HepG2 (cell line): ENCODE measurements around the gene ADGRG6. TPM values are rescaled to one million over a fixed set of nuclear protein-coding genes. Genes with fewer than 3 reads are reported as not detected.

ENCODE experiments used
- ARNT ChIP-seq: fragments of 450-650 bp; IDR thresholded peaks from 2 replicates; pipeline ENCODE4 v1.6.1; 2017
- CBX1 ChIP-seq: IDR thresholded peaks from one replicate; pipeline ENCODE4 v1.6.1; 2016; ENCODE audit warnings: antibody characterized with exemption, low read depth
- DR1 ChIP-seq: sonication (generic); formaldehyde crosslinking; IDR thresholded peaks from 2 replicates; pipeline ENCODE4 v1.8.0; 2021; ENCODE audit warnings: mild to moderate bottlenecking, missing genetic modification reagents, inconsistent platforms
- NAIF1 ChIP-seq: sonication (generic); formaldehyde crosslinking; IDR thresholded peaks from 2 replicates; pipeline ENCODE4 v1.5.0; 2020; ENCODE audit warnings: mild to moderate bottlenecking, missing genetic modification reagents, borderline replicate concordance
- NR2F6 ChIP-seq, 2 experiments: IDR thresholded peaks; 2 replicates each; pipeline ENCODE4 v1.6.1; 2016; ENCODE audit warnings: antibody characterized with exemption in 1 of 2, mild to moderate bottlenecking in 1 of 2
- RARA ChIP-seq: IDR thresholded peaks from 2 replicates; pipeline ENCODE4 v1.6.1; 2016; ENCODE audit warnings: missing genetic modification reagents, missing compliant biosample characterization
- ZNF101 ChIP-seq: sonication (generic); formaldehyde crosslinking; IDR thresholded peaks from 2 replicates; pipeline ENCODE4 v1.4.0; 2020; ENCODE audit warnings: mild to moderate bottlenecking, low read depth, missing genetic modification reagents, borderline replicate concordance
- ZNF256 ChIP-seq: sonication (generic); formaldehyde crosslinking; conservative IDR thresholded peaks from 2 replicates; pipeline ENCODE4 v1.4.0; 2020; ENCODE audit warnings: missing genetic modification reagents
- ZNF263 ChIP-seq: sonication (generic); formaldehyde crosslinking; IDR thresholded peaks from 2 replicates; pipeline ENCODE4 v1.4.0; 2020; ENCODE audit warnings: missing genetic modification reagents
- ZNF367 ChIP-seq: sonication (generic); formaldehyde crosslinking; IDR thresholded peaks from 2 replicates; pipeline ENCODE4 v1.4.0; 2020; ENCODE audit warnings: missing genetic modification reagents, borderline replicate concordance
- ZNF567 ChIP-seq: sonication (generic); formaldehyde crosslinking; IDR thresholded peaks from 2 replicates; pipeline ENCODE4 v1.8.1; 2023; ENCODE audit warnings: mild to moderate bottlenecking, missing genetic modification reagents, borderline replicate concordance
- ZNF660 ChIP-seq: sonication (generic); formaldehyde crosslinking; IDR thresholded peaks from 2 replicates; pipeline ENCODE4 v1.5.1; 2020; ENCODE audit warnings: mild to moderate bottlenecking, low read depth, missing genetic modification reagents, borderline replicate concordance
- ZZZ3 ChIP-seq: sonication (generic); formaldehyde crosslinking; IDR thresholded peaks from 2 replicates; pipeline ENCODE4 v1.4.0; 2020; ENCODE audit warnings: missing genetic modification reagents, mild to moderate bottlenecking, borderline replicate concordance
- polyA plus RNA-seq, 8 experiments: library from polyadenylated mRNA; depleted of rRNA in 3 of 8; stranded (reverse) in 7 of 8; unstranded in 1 of 8; fragments of >200 nt; fragmentation: Illumina TruSeq in 4 of 8; extraction: Trizol in 4 of 8; gene quantifications; 2 replicates each; pipeline versions ENCODE4 v1.2.1 to v1.2.3, GENCODE V29; 2011 to 2016; ENCODE audit warnings: low read depth in 4 of 8, missing spikeins in 1 of 8, mixed read lengths in 1 of 8; ENCODE audit not compliant: insufficient read depth in 1 of 8
- total RNA-seq, 5 experiments: library from RNA; depleted of rRNA; stranded (reverse); fragments of >200 nt; fragmentation: Illumina TruSeq; extraction: Trizol; gene quantifications; 2 replicates each; pipeline ENCODE4 v1.2.3, GENCODE V29; 2016; ENCODE audit warnings: low read depth in 1 of 5
- TF ChIP-seq, protein P1 (sequence below): sonication (generic); formaldehyde crosslinking; IDR thresholded peaks from 2 replicates; pipeline ENCODE4 v1.9.0; 2021; ENCODE audit warnings: missing genetic modification reagents, mild to moderate bottlenecking, borderline replicate concordance
- TF ChIP-seq, protein P2 (sequence below), 2 experiments: sonication (generic) in 1 of 2; formaldehyde crosslinking in 1 of 2; IDR thresholded peaks; 2 replicates each; pipeline versions ENCODE4 v1.5.1 to v1.6.1; 2011 to 2020; ENCODE audit warnings: borderline replicate concordance in 1 of 2, low read depth in 1 of 2, low read length in 1 of 2, mild to moderate bottlenecking in 1 of 2, missing genetic modification reagents in 1 of 2, moderate library complexity in 1 of 2
- TF ChIP-seq, protein P3 (sequence below): sonication (generic); formaldehyde crosslinking; IDR thresholded peaks from 2 replicates; pipeline ENCODE4 v1.4.0; 2020; ENCODE audit warnings: missing genetic modification reagents
- TF ChIP-seq, protein P4 (sequence below): sonication (generic); formaldehyde crosslinking; IDR thresholded peaks from 2 replicates; pipeline ENCODE4 v1.4.0; 2020; ENCODE audit warnings: mild to moderate bottlenecking, missing genetic modification reagents
- TF ChIP-seq, protein P5 (sequence below): sonication (generic); formaldehyde crosslinking; IDR thresholded peaks from 2 replicates; pipeline ENCODE4 v1.8.0; 2022; ENCODE audit warnings: missing genetic modification reagents, mild to moderate bottlenecking, borderline replicate concordance
- TF ChIP-seq, protein P6 (sequence below): sonication (generic); formaldehyde crosslinking; IDR thresholded peaks from 2 replicates; pipeline ENCODE4 v1.5.0; 2020; ENCODE audit warnings: missing genetic modification reagents

The ADGRG6 gene
- total and polyA plus RNA-seq, 2 of the 13 experiments (the other 11 are each of a cell fraction or from before 2014, with no cell fraction given): 129 to 249 TPM

DNA sequence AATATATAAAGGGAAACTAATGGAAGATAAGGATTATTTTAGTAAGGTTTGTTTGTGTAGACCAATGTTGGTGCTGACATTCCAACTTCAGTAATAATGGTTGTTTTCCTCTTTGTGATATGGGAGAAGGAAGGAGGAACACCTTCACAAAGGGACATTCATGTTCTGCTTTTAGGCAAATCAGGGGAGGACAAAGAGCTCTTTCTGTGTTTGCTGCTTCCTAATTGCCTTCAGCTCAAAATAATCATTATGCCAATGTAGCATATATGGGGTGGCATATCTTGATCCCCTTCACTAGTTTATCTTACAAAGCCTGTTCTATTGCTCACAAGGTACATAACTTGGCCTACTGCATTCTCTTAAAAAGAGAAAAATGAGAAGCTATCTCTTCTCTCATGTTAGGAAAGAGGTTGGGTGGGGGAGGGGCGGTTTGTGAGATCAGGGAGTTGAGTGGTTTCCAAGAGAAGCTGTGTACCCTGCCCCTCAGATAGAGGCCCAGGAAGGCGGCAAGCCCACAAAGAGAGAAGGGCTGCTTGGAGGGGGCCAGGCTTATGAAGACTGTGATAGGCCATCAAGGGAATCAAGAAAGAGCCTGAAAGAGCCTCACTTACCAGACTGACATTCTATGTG lies 4.7 kb upstream of the ADGRG6 start (continued):
- TF ChIP-seq ZNF263 (CRISPR knock-in tag) (no peak), ZNF660 (CRISPR knock-in tag) (no peak), ZNF567 (CRISPR knock-in tag) (no peak), NAIF1 (CRISPR knock-in tag) (peak; percentile 47; the same call in 1 of the 2 replicates), CBX1 (peak; percentile 84), RARA (CRISPR knock-in tag) (peak; percentile 71), ARNT (no peak), ZZZ3 (CRISPR knock-in tag) (no peak), ZNF367 (CRISPR knock-in tag) (no peak), ZNF256 (CRISPR knock-in tag) (no peak), ZNF101 (CRISPR knock-in tag) (no peak), NR2F6 (IDR thresholded peaks at IDR 0.05) (peak; percentile 60), NR2F6 (CRISPR knock-in tag; IDR thresholded peaks at IDR 0.05) (peak; percentile 55), DR1 (CRISPR knock-in tag) (no peak)
- TF ChIP-seq, protein P1, sequence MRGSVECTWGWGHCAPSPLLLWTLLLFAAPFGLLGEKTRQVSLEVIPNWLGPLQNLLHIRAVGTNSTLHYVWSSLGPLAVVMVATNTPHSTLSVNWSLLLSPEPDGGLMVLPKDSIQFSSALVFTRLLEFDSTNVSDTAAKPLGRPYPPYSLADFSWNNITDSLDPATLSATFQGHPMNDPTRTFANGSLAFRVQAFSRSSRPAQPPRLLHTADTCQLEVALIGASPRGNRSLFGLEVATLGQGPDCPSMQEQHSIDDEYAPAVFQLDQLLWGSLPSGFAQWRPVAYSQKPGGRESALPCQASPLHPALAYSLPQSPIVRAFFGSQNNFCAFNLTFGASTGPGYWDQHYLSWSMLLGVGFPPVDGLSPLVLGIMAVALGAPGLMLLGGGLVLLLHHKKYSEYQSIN (CRISPR knock-in tag): no peak
- TF ChIP-seq, protein P2, sequence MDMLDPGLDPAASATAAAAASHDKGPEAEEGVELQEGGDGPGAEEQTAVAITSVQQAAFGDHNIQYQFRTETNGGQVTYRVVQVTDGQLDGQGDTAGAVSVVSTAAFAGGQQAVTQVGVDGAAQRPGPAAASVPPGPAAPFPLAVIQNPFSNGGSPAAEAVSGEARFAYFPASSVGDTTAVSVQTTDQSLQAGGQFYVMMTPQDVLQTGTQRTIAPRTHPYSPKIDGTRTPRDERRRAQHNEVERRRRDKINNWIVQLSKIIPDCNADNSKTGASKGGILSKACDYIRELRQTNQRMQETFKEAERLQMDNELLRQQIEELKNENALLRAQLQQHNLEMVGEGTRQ (IDR thresholded peaks at IDR 0.05; ENCODE audit: low read depth, low read length): no peak
- TF ChIP-seq, protein P2 (CRISPR knock-in tag; IDR thresholded peaks at IDR 0.05; ENCODE audit: borderline replicate concordance): no peak
- TF ChIP-seq, protein P3, sequence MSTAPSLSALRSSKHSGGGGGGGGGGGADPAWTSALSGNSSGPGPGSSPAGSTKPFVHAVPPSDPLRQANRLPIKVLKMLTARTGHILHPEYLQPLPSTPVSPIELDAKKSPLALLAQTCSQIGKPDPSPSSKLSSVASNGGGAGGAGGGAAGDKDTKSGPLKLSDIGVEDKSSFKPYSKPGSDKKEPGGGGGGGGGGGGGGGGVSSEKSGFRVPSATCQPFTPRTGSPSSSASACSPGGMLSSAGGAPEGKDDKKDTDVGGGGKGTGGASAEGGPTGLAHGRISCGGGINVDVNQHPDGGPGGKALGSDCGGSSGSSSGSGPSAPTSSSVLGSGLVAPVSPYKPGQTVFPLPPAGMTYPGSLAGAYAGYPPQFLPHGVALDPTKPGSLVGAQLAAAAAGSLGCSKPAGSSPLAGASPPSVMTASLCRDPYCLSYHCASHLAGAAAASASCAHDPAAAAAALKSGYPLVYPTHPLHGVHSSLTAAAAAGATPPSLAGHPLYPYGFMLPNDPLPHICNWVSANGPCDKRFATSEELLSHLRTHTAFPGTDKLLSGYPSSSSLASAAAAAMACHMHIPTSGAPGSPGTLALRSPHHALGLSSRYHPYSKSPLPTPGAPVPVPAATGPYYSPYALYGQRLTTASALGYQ (CRISPR knock-in tag): 0 out of 2 replicates have a peak, but pooled peaks have one; percentile 8
- TF ChIP-seq, protein P4, sequence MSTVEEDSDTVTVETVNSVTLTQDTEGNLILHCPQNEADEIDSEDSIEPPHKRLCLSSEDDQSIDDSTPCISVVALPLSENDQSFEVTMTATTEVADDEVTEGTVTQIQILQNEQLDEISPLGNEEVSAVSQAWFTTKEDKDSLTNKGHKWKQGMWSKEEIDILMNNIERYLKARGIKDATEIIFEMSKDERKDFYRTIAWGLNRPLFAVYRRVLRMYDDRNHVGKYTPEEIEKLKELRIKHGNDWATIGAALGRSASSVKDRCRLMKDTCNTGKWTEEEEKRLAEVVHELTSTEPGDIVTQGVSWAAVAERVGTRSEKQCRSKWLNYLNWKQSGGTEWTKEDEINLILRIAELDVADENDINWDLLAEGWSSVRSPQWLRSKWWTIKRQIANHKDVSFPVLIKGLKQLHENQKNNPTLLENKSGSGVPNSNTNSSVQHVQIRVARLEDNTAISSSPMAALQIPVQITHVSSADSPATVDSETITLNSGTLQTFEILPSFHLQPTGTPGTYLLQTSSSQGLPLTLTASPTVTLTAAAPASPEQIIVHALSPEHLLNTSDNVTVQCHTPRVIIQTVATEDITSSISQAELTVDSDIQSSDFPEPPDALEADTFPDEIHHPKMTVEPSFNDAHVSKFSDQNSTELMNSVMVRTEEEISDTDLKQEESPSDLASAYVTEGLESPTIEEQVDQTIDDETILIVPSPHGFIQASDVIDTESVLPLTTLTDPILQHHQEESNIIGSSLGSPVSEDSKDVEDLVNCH (CRISPR knock-in tag): no peak
- TF ChIP-seq, protein P5, sequence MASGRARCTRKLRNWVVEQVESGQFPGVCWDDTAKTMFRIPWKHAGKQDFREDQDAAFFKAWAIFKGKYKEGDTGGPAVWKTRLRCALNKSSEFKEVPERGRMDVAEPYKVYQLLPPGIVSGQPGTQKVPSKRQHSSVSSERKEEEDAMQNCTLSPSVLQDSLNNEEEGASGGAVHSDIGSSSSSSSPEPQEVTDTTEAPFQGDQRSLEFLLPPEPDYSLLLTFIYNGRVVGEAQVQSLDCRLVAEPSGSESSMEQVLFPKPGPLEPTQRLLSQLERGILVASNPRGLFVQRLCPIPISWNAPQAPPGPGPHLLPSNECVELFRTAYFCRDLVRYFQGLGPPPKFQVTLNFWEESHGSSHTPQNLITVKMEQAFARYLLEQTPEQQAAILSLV (CRISPR knock-in tag): no peak
- TF ChIP-seq, protein P6, sequence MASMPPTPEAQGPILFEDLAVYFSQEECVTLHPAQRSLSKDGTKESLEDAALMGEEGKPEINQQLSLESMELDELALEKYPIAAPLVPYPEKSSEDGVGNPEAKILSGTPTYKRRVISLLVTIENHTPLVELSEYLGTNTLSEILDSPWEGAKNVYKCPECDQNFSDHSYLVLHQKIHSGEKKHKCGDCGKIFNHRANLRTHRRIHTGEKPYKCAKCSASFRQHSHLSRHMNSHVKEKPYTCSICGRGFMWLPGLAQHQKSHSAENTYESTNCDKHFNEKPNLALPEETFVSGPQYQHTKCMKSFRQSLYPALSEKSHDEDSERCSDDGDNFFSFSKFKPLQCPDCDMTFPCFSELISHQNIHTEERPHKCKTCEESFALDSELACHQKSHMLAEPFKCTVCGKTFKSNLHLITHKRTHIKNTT (CRISPR knock-in tag): no peak
